ENCODE results near the gene ITGA5. TPM values are rescaled to one million over a fixed set of nuclear protein-coding genes. Genes with fewer than 3 reads are reported as not detected.

The ITGA5 gene
- total and polyA plus RNA-seq, 2 of the 13 experiments (the other 11 are each of a cell fraction or from before 2014, with no cell fraction given), result 0.20 to 0.40 TPM

DNA sequence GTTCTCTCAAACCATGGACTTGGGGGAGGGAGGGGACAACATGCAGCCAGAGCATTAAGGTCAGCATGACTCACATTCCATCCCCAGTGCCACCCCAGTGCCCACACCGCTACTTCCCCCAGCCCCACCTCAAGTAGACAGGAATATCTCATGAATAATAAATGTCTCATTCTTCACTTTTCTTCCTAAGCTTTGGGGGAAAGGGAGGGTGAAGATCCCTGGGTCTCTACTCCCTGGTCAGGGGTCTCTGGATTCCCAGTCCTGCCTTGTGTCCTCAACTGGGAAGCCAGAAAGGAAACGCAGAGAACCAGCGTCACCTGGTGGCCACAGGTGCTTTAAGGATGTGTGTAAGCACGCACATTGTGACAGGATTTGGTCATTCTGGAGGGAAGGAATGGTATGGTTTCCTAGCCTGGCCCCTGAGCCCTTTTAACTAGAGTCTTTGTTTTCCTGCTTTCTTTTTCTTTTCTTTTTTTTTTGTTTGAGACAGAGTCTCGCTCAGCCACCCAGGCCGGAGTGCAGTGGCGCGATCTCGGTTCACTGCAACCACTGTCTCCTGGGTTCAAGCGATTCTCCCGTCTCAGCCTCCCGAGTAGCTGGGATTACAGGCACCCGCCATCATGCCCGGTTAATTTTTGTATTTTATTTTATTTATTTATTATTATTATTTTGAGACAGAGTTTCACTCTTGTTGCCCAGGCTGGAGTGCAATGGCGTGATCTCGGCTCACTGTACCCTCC is 58.2 kb downstream of the ITGA5 start (continued):
- TF ChIP-seq, protein P1, sequence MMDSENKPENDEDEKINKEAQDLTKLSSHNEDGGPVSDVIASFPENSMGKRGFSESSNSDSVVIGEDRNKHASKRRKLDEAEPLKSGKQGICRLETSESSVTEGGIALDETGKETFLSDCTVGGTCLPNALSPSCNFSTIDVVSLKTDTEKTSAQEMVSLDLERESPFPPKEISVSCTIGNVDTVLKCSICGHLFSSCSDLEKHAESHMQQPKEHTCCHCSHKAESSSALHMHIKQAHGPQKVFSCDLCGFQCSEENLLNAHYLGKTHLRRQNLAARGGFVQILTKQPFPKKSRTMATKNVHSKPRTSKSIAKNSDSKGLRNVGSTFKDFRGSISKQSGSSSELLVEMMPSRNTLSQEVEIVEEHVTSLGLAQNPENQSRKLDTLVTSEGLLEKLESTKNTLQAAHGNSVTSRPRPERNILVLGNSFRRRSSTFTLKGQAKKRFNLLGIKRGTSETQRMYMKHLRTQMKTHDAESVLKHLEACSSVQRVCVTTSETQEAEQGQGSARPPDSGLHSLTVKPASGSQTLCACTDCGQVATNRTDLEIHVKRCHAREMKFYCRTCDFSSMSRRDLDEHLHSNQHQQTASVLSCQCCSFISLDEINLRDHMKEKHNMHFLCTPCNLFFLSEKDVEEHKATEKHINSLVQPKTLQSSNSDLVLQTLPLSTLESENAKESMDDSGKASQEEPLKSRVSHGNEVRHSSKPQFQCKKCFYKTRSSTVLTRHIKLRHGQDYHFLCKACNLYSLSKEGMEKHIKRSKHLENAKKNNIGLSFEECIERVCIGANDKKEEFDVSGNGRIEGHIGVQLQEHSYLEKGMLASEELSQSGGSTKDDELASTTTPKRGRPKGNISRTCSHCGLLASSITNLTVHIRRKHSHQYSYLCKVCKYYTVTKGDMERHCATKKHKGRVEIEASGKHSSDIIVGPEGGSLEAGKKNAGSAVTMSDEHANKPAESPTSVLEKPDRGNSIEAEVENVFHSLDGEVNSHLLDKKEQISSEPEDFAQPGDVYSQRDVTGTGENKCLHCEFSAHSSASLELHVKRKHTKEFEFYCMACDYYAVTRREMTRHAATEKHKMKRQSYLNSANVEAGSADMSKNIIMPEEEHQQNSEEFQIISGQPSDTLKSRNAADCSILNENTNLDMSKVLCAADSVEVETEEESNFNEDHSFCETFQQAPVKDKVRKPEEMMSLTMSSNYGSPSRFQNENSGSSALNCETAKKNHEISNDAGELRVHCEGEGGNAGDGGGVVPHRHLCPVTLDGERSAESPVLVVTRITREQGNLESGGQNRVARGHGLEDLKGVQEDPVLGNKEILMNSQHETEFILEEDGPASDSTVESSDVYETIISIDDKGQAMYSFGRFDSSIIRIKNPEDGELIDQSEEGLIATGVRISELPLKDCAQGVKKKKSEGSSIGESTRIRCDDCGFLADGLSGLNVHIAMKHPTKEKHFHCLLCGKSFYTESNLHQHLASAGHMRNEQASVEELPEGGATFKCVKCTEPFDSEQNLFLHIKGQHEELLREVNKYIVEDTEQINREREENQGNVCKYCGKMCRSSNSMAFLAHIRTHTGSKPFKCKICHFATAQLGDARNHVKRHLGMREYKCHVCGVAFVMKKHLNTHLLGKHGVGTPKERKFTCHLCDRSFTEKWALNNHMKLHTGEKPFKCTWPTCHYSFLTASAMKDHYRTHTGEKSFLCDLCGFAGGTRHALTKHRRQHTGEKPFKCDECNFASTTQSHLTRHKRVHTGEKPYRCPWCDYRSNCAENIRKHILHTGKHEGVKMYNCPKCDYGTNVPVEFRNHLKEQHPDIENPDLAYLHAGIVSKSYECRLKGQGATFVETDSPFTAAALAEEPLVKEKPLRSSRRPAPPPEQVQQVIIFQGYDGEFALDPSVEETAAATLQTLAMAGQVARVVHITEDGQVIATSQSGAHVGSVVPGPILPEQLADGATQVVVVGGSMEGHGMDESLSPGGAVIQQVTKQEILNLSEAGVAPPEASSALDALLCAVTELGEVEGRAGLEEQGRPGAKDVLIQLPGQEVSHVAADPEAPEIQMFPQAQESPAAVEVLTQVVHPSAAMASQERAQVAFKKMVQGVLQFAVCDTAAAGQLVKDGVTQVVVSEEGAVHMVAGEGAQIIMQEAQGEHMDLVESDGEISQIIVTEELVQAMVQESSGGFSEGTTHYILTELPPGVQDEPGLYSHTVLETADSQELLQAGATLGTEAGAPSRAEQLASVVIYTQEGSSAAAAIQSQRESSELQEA (CRISPR knock-in tag; IDR thresholded peaks at IDR 0.05; ENCODE audit: not compliant biosample characterization), result peak; percentile 47
- TF ChIP-seq ZNF891 (CRISPR knock-in tag; IDR thresholded peaks at IDR 0.05) (no peak), ADNP (CRISPR knock-in tag; IDR thresholded peaks at IDR 0.05) (no peak), ZNF180 (CRISPR knock-in tag; IDR thresholded peaks at IDR 0.05; ENCODE audit: borderline replicate concordance, low read depth) (no peak), NCOR1 (IDR thresholded peaks at IDR 0.05; ENCODE audit: borderline replicate concordance, low read length) (no peak), ZNF619 (CRISPR knock-in tag; IDR thresholded peaks at IDR 0.05) (no peak), TOPORS (CRISPR knock-in tag; IDR thresholded peaks at IDR 0.05) (no peak), ZNF331 (CRISPR knock-in tag; IDR thresholded peaks at IDR 0.05) (no peak; the same call in 1 of the 2 replicates), RBM39 (IDR thresholded peaks at IDR 0.05; ENCODE audit: low read depth, low read length, poor library complexity, severe bottlenecking) (no peak), SAP130 (CRISPR knock-in tag; IDR thresholded peaks at IDR 0.05; ENCODE audit: low read depth) (peak; percentile 45; the same call in 1 of the 2 replicates), NFRKB (IDR thresholded peaks at IDR 0.05) (no peak), THAP7 (CRISPR knock-in tag; IDR thresholded peaks at IDR 0.05) (no peak), ZNF777 (CRISPR knock-in tag; IDR thresholded peaks at IDR 0.05) (no peak), MEIS2 (CRISPR knock-in tag; IDR thresholded peaks at IDR 0.05) (0 out of 2 replicates have a peak, but pooled peaks have one; percentile 28), PHF20 (CRISPR knock-in tag; IDR thresholded peaks at IDR 0.05) (no peak)
- TF ChIP-seq, protein P2, sequence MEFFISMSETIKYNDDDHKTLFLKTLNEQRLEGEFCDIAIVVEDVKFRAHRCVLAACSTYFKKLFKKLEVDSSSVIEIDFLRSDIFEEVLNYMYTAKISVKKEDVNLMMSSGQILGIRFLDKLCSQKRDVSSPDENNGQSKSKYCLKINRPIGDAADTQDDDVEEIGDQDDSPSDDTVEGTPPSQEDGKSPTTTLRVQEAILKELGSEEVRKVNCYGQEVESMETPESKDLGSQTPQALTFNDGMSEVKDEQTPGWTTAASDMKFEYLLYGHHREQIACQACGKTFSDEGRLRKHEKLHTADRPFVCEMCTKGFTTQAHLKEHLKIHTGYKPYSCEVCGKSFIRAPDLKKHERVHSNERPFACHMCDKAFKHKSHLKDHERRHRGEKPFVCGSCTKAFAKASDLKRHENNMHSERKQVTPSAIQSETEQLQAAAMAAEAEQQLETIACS (CRISPR knock-in tag; IDR thresholded peaks at IDR 0.05), result no peak
- TF ChIP-seq, protein P3, sequence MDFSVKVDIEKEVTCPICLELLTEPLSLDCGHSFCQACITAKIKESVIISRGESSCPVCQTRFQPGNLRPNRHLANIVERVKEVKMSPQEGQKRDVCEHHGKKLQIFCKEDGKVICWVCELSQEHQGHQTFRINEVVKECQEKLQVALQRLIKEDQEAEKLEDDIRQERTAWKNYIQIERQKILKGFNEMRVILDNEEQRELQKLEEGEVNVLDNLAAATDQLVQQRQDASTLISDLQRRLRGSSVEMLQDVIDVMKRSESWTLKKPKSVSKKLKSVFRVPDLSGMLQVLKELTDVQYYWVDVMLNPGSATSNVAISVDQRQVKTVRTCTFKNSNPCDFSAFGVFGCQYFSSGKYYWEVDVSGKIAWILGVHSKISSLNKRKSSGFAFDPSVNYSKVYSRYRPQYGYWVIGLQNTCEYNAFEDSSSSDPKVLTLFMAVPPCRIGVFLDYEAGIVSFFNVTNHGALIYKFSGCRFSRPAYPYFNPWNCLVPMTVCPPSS (IDR thresholded peaks at IDR 0.05), result no peak
- TF ChIP-seq, protein P4, sequence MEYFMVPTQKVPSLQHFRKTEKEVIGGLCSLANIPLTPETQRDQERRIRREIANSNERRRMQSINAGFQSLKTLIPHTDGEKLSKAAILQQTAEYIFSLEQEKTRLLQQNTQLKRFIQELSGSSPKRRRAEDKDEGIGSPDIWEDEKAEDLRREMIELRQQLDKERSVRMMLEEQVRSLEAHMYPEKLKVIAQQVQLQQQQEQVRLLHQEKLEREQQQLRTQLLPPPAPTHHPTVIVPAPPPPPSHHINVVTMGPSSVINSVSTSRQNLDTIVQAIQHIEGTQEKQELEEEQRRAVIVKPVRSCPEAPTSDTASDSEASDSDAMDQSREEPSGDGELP (IDR thresholded peaks at IDR 0.05; ENCODE audit: borderline replicate concordance, low read depth), result no peak
